Fibroblast of upper back skin (primary cell): Measurements from ENCODE around the gene CBLL2.
"Not testable (repeated sequence)": the region's sequence is repeated elsewhere in the genome, so short reads cannot be mapped to it uniquely, and the experiment has no call there.

Source experiments
- DNase-seq: peaks from one replicate; pipeline ENCODE4 v3.0.0-alpha.2; 2013

CBLL2 gene, protein sequence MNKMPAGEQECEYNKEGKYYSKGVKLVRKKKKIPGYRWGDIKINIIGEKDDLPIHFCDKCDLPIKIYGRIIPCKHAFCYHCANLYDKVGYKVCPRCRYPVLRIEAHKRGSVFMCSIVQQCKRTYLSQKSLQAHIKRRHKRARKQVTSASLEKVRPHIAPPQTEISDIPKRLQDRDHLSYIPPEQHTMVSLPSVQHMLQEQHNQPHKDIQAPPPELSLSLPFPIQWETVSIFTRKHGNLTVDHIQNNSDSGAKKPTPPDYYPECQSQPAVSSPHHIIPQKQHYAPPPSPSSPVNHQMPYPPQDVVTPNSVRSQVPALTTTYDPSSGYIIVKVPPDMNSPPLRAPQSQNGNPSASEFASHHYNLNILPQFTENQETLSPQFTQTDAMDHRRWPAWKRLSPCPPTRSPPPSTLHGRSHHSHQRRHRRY

GRCh38 chrX:22272613-22273012 lies at the start of gene CBLL2:
CBLL2 (plus strand) TSS chrX:22272913; CDS start chrX:22272992, 79 bp downstream.
- DNase-seq = no peak

- no peak for DNase-seq
Measured at GRCh38 chrX:22234380-22234779, 38.3 kb upstream of the CBLL2 start.

- DNase-seq = peak; percentile 28
Measured at GRCh38 chrX:22237479-22237878, 35.2 kb upstream of the CBLL2 start.

DNA sequence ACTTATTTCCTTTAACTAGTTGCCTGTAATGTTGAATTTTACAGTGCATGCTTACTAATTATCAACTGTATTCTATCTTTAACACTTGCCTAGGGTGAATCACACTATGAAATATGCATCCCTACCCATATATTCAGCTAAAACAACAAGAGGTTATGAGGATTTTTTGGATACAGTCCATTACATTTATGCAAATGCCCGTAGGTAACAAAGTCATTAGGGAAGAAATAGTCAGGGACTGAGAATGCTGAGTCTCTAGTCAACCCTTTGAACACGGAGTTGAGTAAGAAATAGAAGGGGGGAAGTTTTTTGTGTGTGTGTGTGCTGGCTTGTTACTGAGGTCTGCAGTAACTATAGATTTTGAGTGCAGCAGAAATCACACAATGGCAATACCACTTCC lies 26.1 kb upstream of the CBLL2 start:
- DNase-seq = peak; percentile 76

DNA sequence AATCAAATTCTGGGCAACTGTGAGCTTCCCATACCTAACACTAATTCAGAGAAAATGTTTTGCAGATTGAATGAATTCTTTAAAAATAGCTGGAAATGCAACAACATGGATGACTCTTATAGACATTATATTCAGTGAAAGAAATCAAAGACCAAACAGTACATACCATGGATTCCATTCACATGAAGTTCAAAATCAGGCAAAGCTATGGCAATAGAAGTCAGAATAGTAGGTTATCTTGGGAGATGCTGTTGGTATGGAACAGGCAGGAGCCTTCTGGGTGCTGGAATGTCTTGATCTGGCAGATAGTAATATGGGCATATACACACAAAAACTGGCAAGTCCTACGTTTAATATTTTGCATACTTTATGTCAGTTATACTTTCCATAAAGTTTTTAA lies 25.5 kb upstream of the CBLL2 start:
- peak; percentile 76 for DNase-seq

DNA sequence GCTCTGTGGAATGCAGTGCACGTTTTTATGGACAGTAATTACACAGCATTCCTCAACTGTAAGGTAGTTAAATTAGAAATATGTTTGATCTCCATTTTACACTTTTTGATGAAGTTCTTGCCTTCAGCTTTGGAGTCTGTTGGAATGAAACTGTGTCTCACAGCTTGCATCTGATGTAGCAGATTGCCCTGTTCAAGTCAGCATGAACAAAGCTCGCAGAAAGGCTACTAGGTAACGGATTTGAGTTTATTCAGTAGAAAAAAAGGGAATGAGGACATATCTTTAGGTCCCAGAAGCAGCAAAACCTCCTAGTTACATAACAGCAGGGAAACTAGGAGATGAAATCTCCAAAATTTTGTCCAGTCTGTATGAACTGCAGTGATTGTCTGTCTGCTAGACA lies 24.3 kb upstream of the CBLL2 start:
- no peak for DNase-seq

- peak; percentile 25 for DNase-seq
Measured at GRCh38 chrX:22249371-22249770, 23.3 kb upstream of the CBLL2 start.

- no peak for DNase-seq
Measured at GRCh38 chrX:22268706-22269105, 4.0 kb upstream of the CBLL2 start.

DNA sequence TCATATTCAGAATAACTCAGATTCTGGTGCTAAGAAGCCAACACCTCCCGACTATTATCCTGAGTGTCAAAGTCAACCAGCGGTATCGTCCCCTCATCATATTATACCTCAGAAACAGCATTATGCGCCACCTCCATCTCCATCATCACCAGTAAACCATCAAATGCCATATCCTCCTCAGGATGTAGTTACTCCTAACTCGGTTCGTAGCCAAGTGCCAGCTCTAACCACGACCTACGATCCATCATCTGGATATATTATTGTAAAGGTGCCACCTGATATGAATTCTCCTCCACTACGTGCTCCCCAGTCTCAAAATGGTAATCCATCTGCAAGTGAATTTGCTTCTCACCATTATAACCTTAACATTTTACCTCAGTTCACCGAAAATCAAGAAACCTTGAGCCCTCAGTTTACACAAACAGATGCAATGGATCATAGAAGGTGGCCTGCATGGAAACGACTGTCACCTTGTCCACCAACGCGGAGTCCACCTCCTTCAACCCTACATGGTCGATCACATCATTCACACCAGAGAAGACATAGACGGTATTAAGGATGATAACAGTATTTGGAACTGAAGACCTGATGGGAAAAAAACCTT lies 1.1 kb downstream of the CBLL2 start:
- DNase-seq = no peak

DNA sequence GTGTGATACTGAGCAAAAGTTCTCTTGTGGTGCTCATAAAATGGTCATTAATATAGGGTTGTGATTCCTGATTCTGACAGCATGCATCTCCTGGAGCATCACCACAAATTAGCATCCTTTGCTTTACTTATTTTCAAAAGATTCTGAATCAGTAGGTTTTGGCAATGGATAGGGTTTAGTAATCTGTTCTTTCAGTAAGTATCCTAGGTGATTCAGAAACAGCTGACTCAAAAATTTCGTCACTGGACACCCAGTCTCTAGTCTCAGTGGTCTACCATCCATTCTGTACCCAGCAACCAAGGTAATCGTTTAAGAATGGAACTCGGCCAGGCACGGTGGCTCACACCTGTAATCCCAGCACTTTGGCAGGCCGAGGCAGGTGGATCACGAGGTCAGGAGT lies 4.1 kb downstream of the CBLL2 start:
- DNase-seq = no peak

- DNase-seq = no peak
Measured at GRCh38 chrX:22278375-22278774, 5.7 kb downstream of the CBLL2 start.

GRCh38 chrX:22289209-22289608 lies 16.5 kb downstream of the CBLL2 start:
- DNase-seq = not testable (repeated sequence)

DNA sequence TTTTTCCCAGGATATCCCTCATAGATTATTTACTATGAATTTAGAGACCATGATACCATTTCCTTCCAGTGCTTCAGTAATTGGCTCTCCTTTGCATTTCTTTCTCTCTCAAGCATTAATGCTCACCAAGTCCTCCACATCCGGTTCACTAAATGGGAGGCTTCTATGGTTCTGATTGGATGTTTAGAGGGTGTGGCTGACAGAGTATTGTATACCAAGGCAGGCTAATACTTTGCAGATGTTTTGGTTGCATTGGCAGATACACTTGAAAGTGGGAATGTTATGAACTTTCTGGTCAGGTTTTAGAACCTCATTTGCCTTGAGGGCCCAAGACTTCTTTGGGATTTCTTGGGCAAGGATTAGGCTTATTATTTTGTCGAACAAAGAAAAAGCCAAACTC lies 24.2 kb downstream of the CBLL2 start:
- DNase-seq = peak; percentile 25

- peak; percentile 83 for DNase-seq
Measured at GRCh38 chrX:22300130-22300529, 27.4 kb downstream of the CBLL2 start.

- DNase-seq = peak; percentile 36
Measured at GRCh38 chrX:22310779-22311178, 38.1 kb downstream of the CBLL2 start.

GRCh38 chrX:22313766-22314165 lies 41.1 kb downstream of the CBLL2 start:
- DNase-seq = no peak

GRCh38 chrX:22314211-22314610 lies 41.5 kb downstream of the CBLL2 start:
- DNase-seq = no peak

- peak; percentile 31 for DNase-seq
Measured at GRCh38 chrX:22314692-22315091, 42.0 kb downstream of the CBLL2 start.

DNA sequence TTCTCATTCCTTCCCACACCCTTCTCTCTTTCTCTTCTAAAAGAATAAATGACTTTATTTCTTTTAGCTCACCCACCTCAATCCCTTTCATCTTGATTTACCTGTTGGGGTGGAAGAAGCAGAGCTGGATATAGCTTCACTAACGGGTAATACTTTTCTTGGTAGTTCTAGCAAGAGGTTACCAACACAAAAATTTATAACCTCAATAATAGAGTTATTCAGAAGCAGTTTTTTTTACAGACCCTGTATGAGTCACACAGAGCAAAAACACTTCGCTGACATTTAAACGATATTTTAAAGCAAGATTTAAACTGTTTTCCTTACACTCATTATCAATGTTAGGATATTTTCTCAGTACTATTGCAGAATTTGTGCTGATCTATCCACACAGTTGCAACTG lies 42.4 kb downstream of the CBLL2 start:
- no peak for DNase-seq

GRCh38 chrX:22320236-22320873 lies 47.6 kb downstream of the CBLL2 start:
- no peak for DNase-seq

DNA sequence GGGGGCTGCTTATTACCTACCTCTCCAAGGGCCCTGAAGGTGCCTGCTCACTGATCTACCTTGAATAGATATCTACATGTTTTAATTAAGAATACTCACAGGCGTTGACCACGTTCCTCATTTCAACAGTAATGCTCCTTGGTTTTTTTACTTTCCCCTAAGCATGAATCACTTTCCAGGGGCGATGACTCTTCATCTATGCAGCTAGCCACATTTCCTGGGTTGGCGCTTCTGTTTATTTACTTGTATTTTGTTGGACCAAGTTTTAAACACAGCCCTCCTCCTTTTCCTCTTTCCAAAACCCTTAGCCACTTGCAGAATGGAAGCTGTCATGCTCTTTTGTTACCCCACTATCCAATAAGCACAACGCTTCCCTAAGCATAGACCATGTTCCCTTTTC lies 50.8 kb downstream of the CBLL2 start:
- peak; percentile 54 for DNase-seq
